GM10248 (cell line): ENCODE data around the gene IGF2BP2.
"Not testable (repeated sequence)": the region's sequence is repeated elsewhere in the genome, so short reads cannot be mapped to it uniquely, and the experiment has no call there.

Source experiments
- CTCF ChIA-PET: fragments of 300-600 bp; sonication (Branson Sonifier 250); formaldehyde crosslinking; extraction: SDS; loops from one replicate; lab custom pipeline; 2021; ENCODE audit warnings: antibody characterized with exemption; lab: Yijun Ruan, JAX
- POLR2A ChIA-PET: fragments of 350-650 bp; sonication (Branson Sonifier 250); formaldehyde crosslinking; extraction: SDS; loops from one replicate; lab custom pipeline; 2020; ENCODE audit warnings: antibody characterized with exemption; lab: Yijun Ruan, JAX
- DNase-seq: peaks from one replicate; pipeline ENCODE4 v3.0.0; 2012; ENCODE audit errors: extremely low spot score
- TF ChIP-seq, protein P1 (sequence below): IDR thresholded peaks from 2 replicates; pipeline ENCODE4 v1.5.1; 2012; ENCODE audit warnings: mild to moderate bottlenecking, low read depth; ENCODE audit errors: extremely low read depth, missing control alignments, control extremely low read depth

IGF2BP2 gene

DNA sequence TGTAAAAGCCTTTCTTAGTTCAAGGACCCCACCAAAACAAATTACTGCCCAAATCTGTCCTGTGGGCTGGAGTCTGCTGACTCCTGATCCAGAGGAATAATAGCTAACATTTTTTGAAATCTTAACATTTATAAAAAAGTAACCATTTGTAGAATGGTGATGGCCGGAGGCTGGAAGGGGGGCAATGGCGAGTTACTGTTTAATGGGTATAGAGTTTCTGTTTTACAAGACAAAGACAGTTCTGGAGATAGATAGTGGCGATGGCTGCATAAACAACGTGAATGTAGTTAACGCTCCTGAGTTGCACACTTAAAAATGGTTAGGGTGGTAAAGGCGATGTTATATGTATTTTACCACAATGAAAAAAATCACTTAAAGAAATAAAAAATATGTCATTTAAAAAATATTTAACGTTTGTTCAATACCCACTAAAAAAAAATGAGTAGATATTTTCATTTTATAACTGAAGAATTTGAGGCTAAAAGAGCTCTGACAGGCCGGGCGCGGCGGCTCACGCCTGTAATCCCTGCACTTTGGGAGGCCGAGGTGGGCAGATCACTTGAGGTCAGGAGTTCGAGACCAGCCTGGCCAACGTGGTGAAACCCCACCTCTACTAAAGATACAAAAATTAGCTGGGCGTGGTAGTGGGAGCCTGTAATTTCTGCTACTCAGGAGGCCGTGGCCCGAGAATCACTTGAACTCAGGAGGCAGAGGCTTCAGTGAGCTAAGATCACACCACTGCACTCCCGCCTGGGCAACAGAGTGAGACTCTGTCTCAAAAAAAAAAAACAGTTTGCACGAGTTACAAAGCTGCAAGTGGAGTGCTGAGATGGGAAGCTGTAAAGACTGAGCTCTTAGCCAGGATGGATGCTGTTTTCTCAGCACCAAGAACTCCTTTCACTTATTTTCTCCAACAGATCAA lies 37.6 kb downstream of the IGF2BP2 start:
- no peak for DNase-seq
- TF ChIP-seq, protein P1, sequence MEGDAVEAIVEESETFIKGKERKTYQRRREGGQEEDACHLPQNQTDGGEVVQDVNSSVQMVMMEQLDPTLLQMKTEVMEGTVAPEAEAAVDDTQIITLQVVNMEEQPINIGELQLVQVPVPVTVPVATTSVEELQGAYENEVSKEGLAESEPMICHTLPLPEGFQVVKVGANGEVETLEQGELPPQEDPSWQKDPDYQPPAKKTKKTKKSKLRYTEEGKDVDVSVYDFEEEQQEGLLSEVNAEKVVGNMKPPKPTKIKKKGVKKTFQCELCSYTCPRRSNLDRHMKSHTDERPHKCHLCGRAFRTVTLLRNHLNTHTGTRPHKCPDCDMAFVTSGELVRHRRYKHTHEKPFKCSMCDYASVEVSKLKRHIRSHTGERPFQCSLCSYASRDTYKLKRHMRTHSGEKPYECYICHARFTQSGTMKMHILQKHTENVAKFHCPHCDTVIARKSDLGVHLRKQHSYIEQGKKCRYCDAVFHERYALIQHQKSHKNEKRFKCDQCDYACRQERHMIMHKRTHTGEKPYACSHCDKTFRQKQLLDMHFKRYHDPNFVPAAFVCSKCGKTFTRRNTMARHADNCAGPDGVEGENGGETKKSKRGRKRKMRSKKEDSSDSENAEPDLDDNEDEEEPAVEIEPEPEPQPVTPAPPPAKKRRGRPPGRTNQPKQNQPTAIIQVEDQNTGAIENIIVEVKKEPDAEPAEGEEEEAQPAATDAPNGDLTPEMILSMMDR, result no peak
- ChIA-PET CTCF (interaction anchor here (2.0 kb wide), 1 partner anchor 19 kb away, joined by 7 read pairs; no protein-coding TSS in a partner anchor), POLR2A (interaction anchor here (1.0 kb wide), 1 partner anchor 9 kb away, joined by 4 read pairs; no protein-coding TSS in a partner anchor)

DNA sequence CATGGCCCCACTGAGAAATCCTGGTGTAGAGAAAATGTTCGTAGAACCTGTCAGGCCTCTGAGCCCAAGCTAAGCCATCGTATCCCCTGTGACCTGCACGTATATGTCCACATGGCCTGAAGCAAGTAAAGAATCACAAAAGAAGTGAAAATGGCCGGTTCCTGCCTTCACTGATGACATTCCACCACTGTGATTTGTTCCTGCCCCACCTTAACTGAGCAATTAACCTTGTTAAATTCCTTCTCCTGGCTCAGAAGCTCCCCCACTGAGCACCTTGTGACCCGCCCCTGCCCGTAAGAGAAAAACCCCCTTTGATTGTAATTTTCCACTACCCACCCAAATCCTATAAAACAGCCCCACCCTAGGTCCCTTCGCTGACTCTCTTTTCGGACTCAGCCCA lies 38.6 kb downstream of the IGF2BP2 start:
- POLR2A ChIA-PET, DNase-seq: not testable (repeated sequence)
- CTCF ChIA-PET, result interaction anchor here (1.0 to 2.3 kb wide), 4 partner anchors 9 to 126 kb away, joined by 3 to 19 read pairs (median 5); no protein-coding TSS in a partner anchor

DNA sequence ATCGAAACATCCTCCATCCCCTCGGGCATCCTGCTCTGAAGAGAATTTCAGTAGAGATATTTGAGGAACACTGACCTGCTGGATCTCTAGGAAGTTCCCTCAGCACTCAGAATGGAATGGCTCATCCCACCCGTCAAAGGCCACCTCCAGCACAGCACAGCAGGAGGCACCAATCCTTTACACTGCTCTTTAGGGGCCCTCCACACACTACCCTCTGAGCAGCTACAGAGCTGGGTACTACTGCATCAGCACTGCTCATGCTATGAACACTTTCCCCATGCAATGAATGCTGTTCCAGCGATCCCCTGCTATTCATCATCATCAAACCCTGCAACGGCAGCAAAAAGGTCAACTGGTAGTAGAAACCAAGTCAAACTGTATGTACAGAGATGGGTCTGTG lies 40.5 kb downstream of the IGF2BP2 start:
- CTCF ChIA-PET, result interaction anchor here (2.3 kb wide), 1 partner anchor 16 kb away, joined by 19 read pairs; no protein-coding TSS in a partner anchor
- POLR2A ChIA-PET, result no interaction called here
- TF ChIP-seq, protein P1, result no peak
- no peak for DNase-seq

DNA sequence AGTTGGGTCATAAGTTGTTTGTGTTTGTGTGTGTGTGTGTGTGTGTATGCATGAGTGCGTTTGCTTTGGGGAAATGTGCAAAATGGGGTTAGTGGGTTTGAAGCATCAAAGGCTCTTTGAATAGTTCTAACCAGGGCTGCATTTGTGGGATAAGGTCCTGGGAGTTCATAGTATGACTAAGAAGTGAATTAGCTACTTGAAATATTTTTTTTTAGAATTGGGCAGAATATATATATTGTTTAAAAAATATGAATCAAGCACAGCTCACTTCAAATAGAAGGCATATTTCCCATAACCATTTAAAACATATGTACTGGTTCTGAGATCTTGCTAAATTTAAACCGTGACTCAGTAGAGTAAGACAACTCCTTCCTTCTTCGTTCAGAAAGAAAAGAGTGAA lies 43.1 kb downstream of the IGF2BP2 start:
- ChIA-PET POLR2A (no interaction called here), CTCF (interaction anchor here (0.9 to 9.6 kb wide), 5 partner anchors 10 to 222 kb away, joined by 3 to 60 read pairs (median 4); no protein-coding TSS in a partner anchor)
- TF ChIP-seq, protein P1, result no peak
- no peak for DNase-seq

DNA sequence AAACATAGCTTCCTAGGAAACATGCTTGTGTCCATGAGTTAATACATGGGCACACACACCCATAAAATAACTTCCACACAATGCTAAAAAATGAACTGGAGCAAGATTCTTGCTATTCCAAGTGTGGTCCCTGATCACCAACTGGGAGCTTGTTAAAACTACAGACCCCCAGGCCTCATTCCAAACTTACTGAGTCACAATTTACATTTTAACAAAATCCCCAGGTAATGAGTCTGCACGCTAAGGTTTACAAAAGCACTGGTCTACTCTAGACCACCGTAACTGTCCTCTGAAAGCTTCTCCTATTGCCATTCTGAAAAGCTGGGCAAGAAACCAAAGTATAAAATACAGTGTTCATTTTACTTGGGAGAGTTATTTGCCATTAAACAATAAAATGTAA lies 45.4 kb downstream of the IGF2BP2 start:
- no peak for DNase-seq
- ChIA-PET POLR2A (no interaction called here), CTCF (interaction anchor here (0.8 to 9.6 kb wide), 5 partner anchors 11 to 120 kb away, joined by 3 to 60 read pairs (median 4); no protein-coding TSS in a partner anchor)
- TF ChIP-seq, protein P1, result no peak

DNA sequence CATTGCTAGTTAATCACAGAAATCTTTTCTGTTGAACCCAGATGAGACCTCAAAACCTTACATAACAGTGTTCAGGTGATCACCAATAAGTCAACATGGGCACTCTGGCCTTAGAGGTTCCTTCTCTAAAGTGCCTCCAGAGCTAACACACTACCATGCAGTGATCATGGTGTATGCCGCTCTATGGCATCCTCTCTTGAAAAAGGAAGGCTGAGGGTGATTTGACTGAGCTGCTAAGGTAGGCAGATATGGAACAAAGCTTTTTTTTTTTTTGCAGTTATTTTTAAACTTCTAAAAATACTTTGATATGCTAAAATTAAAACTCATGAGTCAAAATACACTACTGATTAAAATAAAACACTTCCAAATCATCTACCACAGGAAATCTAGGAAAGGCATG lies 46.0 kb downstream of the IGF2BP2 start:
- ChIA-PET POLR2A (no interaction called here), CTCF (interaction anchor here (1.0 to 9.6 kb wide), 4 partner anchors 10 to 119 kb away, joined by 3 to 60 read pairs (median 31); no protein-coding TSS in a partner anchor)
- TF ChIP-seq, protein P1, result no peak
- DNase-seq, result no peak
